ENCODE measurements around the gene PHC1.

PHC1 gene

GRCh38 chr12:8950702-8951478, 36.6 kb downstream of the PHC1 start:
- DNase-seq (ENCODE audit: extremely low spot score), result no peak
- TF ChIP-seq SP1 (IDR thresholded peaks at IDR 0.05), result no peak
- TF ChIP-seq PKNOX1 (IDR thresholded peaks at IDR 0.05), result no peak
- TF ChIP-seq FOXK2 (IDR thresholded peaks at IDR 0.05), result no peak
- no peak for TF ChIP-seq SUZ12 (IDR thresholded peaks at IDR 0.05)
- TF ChIP-seq CTBP1 (IDR thresholded peaks at IDR 0.05; ENCODE audit: borderline replicate concordance), result no peak
- TF ChIP-seq HDGF (IDR thresholded peaks at IDR 0.05; ENCODE audit: borderline replicate concordance), result no peak
- no peak for TF ChIP-seq L3MBTL2 (conservative IDR thresholded peaks at IDR 0.05)
- no peak for TF ChIP-seq NFRKB (IDR thresholded peaks at IDR 0.05)
- no peak for TF ChIP-seq ZNF384 (IDR thresholded peaks at IDR 0.05)
- no peak for TF ChIP-seq ELF4 (IDR thresholded peaks at IDR 0.05)
- TF ChIP-seq TARDBP (IDR thresholded peaks at IDR 0.05), result no peak
- TF ChIP-seq ARNT (IDR thresholded peaks at IDR 0.05), result no peak
- TF ChIP-seq FOXA1 (IDR thresholded peaks at IDR 0.05), result no peak
- TF ChIP-seq LEF1 (IDR thresholded peaks at IDR 0.05; ENCODE audit: borderline replicate concordance), result no peak
- no peak for TF ChIP-seq BHLHE40 (IDR thresholded peaks at IDR 0.05; ENCODE audit: borderline replicate concordance)
- no peak for TF ChIP-seq FOXM1 (IDR thresholded peaks at IDR 0.05; ENCODE audit: borderline replicate concordance)
- ChIA-PET CTCF (interaction anchor here (0.6 to 1.6 kb wide), 2 partner anchors 21 to 99 kb away, joined by 4 to 13 read pairs; no protein-coding TSS in a partner anchor), POLR2A (interaction anchor here (0.9 to 1.6 kb wide), 4 partner anchors 89 to 305 kb away, joined by 3 to 7 read pairs (median 4); no protein-coding TSS in a partner anchor)

GRCh38 chr12:8951744-8952143, 37.4 kb downstream of the PHC1 start:
- no peak for DNase-seq (ENCODE audit: extremely low spot score)
- ChIA-PET CTCF (interaction anchor here (0.6 kb wide), 1 partner anchor 21 kb away, joined by 4 read pairs; no protein-coding TSS in a partner anchor), POLR2A (interaction anchor here (0.9 kb wide), 1 partner anchor 89 kb away, joined by 4 read pairs; no protein-coding TSS in a partner anchor)
- TF ChIP-seq NFRKB (IDR thresholded peaks at IDR 0.05) (no peak), ZNF384 (IDR thresholded peaks at IDR 0.05) (no peak), ELF4 (IDR thresholded peaks at IDR 0.05) (no peak), HDGF (IDR thresholded peaks at IDR 0.05; ENCODE audit: borderline replicate concordance) (no peak), FOXK2 (IDR thresholded peaks at IDR 0.05) (no peak), FOXM1 (IDR thresholded peaks at IDR 0.05; ENCODE audit: borderline replicate concordance) (no peak), SUZ12 (IDR thresholded peaks at IDR 0.05) (no peak), TARDBP (IDR thresholded peaks at IDR 0.05) (no peak), ARNT (IDR thresholded peaks at IDR 0.05) (no peak), CTBP1 (IDR thresholded peaks at IDR 0.05; ENCODE audit: borderline replicate concordance) (no peak), FOXA1 (IDR thresholded peaks at IDR 0.05) (no peak), LEF1 (IDR thresholded peaks at IDR 0.05; ENCODE audit: borderline replicate concordance) (no peak), L3MBTL2 (conservative IDR thresholded peaks at IDR 0.05) (no peak), BHLHE40 (IDR thresholded peaks at IDR 0.05; ENCODE audit: borderline replicate concordance) (no peak)

- TF ChIP-seq SP1 (IDR thresholded peaks at IDR 0.05) (no peak), HDGF (IDR thresholded peaks at IDR 0.05; ENCODE audit: borderline replicate concordance) (no peak), BHLHE40 (IDR thresholded peaks at IDR 0.05; ENCODE audit: borderline replicate concordance) (no peak), NFRKB (IDR thresholded peaks at IDR 0.05) (no peak)
- POLR2A ChIA-PET, result no interaction called here
- CTCF ChIA-PET, result no interaction called here
- DNase-seq (ENCODE audit: extremely low spot score), result no peak
Measured at GRCh38 chr12:8953773-8954402, 39.6 kb downstream of the PHC1 start.

GRCh38 chr12:8956073-8956472, 41.8 kb downstream of the PHC1 start:
- no peak for DNase-seq (ENCODE audit: extremely low spot score)
- ChIA-PET POLR2A (no interaction called here), CTCF (no interaction called here)

GRCh38 chr12:8956772-8957171, 42.5 kb downstream of the PHC1 start:
- CTCF ChIA-PET, result no interaction called here
- POLR2A ChIA-PET, result no interaction called here
- TF ChIP-seq L3MBTL2 (conservative IDR thresholded peaks at IDR 0.05) (no peak), ZNF384 (IDR thresholded peaks at IDR 0.05) (no peak), FOXA1 (IDR thresholded peaks at IDR 0.05) (no peak), NFRKB (IDR thresholded peaks at IDR 0.05) (no peak)
- DNase-seq (ENCODE audit: extremely low spot score), result no peak

More at GRCh38 chr12:8956073-8956472, 41.8 kb downstream of the PHC1 start:
- no peak for TF ChIP-seq HDGF (IDR thresholded peaks at IDR 0.05; ENCODE audit: borderline replicate concordance)
- no peak for TF ChIP-seq ELF4 (IDR thresholded peaks at IDR 0.05)
- no peak for TF ChIP-seq FOXK2 (IDR thresholded peaks at IDR 0.05)
- no peak for TF ChIP-seq FOXM1 (IDR thresholded peaks at IDR 0.05; ENCODE audit: borderline replicate concordance)
- no peak for TF ChIP-seq L3MBTL2 (conservative IDR thresholded peaks at IDR 0.05)
- TF ChIP-seq FOXA1 (IDR thresholded peaks at IDR 0.05), result no peak
- TF ChIP-seq CTBP1 (IDR thresholded peaks at IDR 0.05; ENCODE audit: borderline replicate concordance), result no peak
- no peak for TF ChIP-seq PKNOX1 (IDR thresholded peaks at IDR 0.05)
- TF ChIP-seq SUZ12 (IDR thresholded peaks at IDR 0.05), result no peak
- TF ChIP-seq NFRKB (IDR thresholded peaks at IDR 0.05), result no peak
- no peak for TF ChIP-seq BHLHE40 (IDR thresholded peaks at IDR 0.05; ENCODE audit: borderline replicate concordance)
- TF ChIP-seq SP1 (IDR thresholded peaks at IDR 0.05), result no peak
- no peak for TF ChIP-seq ZNF384 (IDR thresholded peaks at IDR 0.05)
- TF ChIP-seq TARDBP (IDR thresholded peaks at IDR 0.05), result no peak
- no peak for TF ChIP-seq LEF1 (IDR thresholded peaks at IDR 0.05; ENCODE audit: borderline replicate concordance)
- no peak for TF ChIP-seq ARNT (IDR thresholded peaks at IDR 0.05)

- no peak for TF ChIP-seq SP1 (IDR thresholded peaks at IDR 0.05)
- no peak for TF ChIP-seq L3MBTL2 (conservative IDR thresholded peaks at IDR 0.05)
- no peak for TF ChIP-seq NFRKB (IDR thresholded peaks at IDR 0.05)
- TF ChIP-seq SUZ12 (IDR thresholded peaks at IDR 0.05), result no peak
- TF ChIP-seq BHLHE40 (IDR thresholded peaks at IDR 0.05; ENCODE audit: borderline replicate concordance), result no peak
- TF ChIP-seq FOXM1 (IDR thresholded peaks at IDR 0.05; ENCODE audit: borderline replicate concordance), result no peak
- TF ChIP-seq PKNOX1 (IDR thresholded peaks at IDR 0.05), result no peak
- no peak for TF ChIP-seq TARDBP (IDR thresholded peaks at IDR 0.05)
- no peak for TF ChIP-seq FOXA1 (IDR thresholded peaks at IDR 0.05)
- TF ChIP-seq ZNF384 (IDR thresholded peaks at IDR 0.05), result no peak
- TF ChIP-seq HDGF (IDR thresholded peaks at IDR 0.05; ENCODE audit: borderline replicate concordance), result no peak
- no peak for TF ChIP-seq ELF4 (IDR thresholded peaks at IDR 0.05)
- no peak for TF ChIP-seq LEF1 (IDR thresholded peaks at IDR 0.05; ENCODE audit: borderline replicate concordance)
- no peak for TF ChIP-seq CTBP1 (IDR thresholded peaks at IDR 0.05; ENCODE audit: borderline replicate concordance)
- TF ChIP-seq ARNT (IDR thresholded peaks at IDR 0.05), result no peak
- TF ChIP-seq FOXK2 (IDR thresholded peaks at IDR 0.05), result no peak
- ChIA-PET CTCF (interaction anchor here (0.5 kb wide), 1 partner anchor 68 kb away, joined by 5 read pairs; no protein-coding TSS in a partner anchor), POLR2A (no interaction called here)
- DNase-seq (ENCODE audit: extremely low spot score), result no peak
Measured at GRCh38 chr12:8957561-8957960, 43.3 kb downstream of the PHC1 start.

All from HEK293T (cell line).